ENCODE results near the gene CXCR6. TPM values are rescaled to one million over a fixed set of nuclear protein-coding genes. Genes with fewer than 3 reads are reported as not detected.

The CXCR6 gene
- total RNA-seq, 2 donors from 2014 or later: 1.0 to 1.6 TPM

DNA sequence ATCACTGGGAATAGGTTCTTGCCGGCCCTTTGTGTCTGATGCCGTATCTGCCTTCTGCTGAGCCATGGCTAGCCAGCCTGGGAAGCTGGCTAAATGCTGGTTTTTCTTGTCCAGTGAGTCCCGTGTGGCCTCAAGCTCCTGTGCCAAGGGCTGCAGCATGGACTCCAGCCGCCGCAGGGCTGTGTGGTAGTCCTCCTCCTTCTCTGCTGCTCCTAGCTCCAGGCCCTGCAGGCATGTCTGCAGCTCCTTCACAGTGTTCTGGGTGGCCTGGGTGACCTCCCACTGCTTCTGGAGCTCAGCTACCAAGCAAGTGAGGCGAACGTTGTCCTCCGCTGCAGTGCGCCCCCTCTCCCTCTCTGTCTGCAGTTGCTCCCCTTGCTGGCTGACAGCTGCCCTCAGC lies 24.9 kb downstream of the CXCR6 start:
- DNase-seq: no peak
- H3K9me3 ChIP-seq: no peaks in the 10 kb centered on the region
- no peak overlapping the region for H3K9ac ChIP-seq (ENCODE audit: low read depth in 2 of 2, low read length in 2 of 2)
- no peaks in the 10 kb centered on the region for H3K4me1 ChIP-seq
- peaks cover 24% of the 10 kb centered on the region for H3K36me3 ChIP-seq
- H3K27ac ChIP-seq: no peak overlapping the region
- H3K4me3 ChIP-seq: no peak overlapping the region
- intact Hi-C loops (cut with DNase I): no loop called here
- no peak for TF ChIP-seq CTCF (IDR thresholded peaks at IDR 0.05)
- H3K27me3 ChIP-seq: no peaks in the 10 kb centered on the region

DNA sequence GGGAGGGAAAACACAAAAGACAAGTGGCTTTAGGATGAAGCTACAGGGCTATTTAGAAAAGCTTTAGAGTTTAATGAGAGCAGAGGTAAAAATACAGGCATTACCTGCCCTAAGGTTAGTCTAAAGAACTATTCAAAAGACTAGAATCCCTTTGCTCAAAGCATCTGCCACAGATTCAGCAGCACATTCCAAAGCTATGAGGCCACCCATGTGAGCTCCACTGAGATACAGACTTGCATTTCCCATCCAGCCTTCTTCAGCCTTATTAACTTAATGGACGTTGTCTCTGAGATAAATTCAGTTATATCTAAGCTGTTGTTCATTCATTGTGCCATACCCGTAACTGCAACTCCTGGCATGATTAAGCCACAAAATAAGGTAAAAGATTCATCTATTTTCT lies 25.4 kb downstream of the CXCR6 start:
- H3K4me3 ChIP-seq: no peak overlapping the region
- TF ChIP-seq CTCF (IDR thresholded peaks at IDR 0.05): no peak
- DNase-seq: no peak
- H3K4me1 ChIP-seq: no peaks in the 10 kb centered on the region
- intact Hi-C loops (cut with DNase I): no loop called here
- no peaks in the 10 kb centered on the region for H3K27me3 ChIP-seq
- no peak overlapping the region for H3K27ac ChIP-seq
- H3K9ac ChIP-seq (ENCODE audit: low read depth in 2 of 2, low read length in 2 of 2): no peak overlapping the region
- H3K9me3 ChIP-seq: no peaks in the 10 kb centered on the region
- peaks cover 24% of the 10 kb centered on the region for H3K36me3 ChIP-seq

- no peak overlapping the region for H3K27ac ChIP-seq
- H3K4me3 ChIP-seq: no peak overlapping the region
- no peak for TF ChIP-seq CTCF (IDR thresholded peaks at IDR 0.05)
- peaks cover 23% of the 10 kb centered on the region for H3K36me3 ChIP-seq
- no peaks in the 10 kb centered on the region for H3K9me3 ChIP-seq
- intact Hi-C loops (cut with DNase I): no loop called here
- no peak overlapping the region for H3K9ac ChIP-seq (ENCODE audit: low read depth in 2 of 2, low read length in 2 of 2)
- no peaks in the 10 kb centered on the region for H3K4me1 ChIP-seq
- DNase-seq: no peak
- H3K27me3 ChIP-seq: no peaks in the 10 kb centered on the region
Observed at GRCh38 chr3:45969116-45969515, 25.9 kb downstream of the CXCR6 start.

DNA sequence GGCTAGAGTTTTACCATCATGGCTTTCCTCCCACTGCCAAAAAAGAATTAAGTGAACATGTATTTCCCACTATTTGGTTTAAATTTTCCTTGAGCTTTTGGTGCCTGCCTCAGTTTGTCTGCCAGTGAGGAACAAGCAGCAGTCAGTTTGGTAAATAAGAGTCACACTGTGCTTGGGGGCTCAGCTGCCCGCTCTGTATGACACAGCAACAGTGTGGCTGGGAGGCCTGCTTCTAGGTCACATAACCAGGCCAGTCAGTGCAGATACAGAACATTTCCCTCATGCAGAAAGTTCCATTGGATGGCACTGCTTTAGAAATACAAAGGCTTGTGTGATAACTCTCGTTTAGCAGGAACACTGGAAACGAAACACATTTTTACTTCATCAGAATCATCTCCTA lies 26.7 kb downstream of the CXCR6 start:
- no peak overlapping the region for H3K4me3 ChIP-seq
- no peaks in the 10 kb centered on the region for H3K9me3 ChIP-seq
- H3K27ac ChIP-seq: no peak overlapping the region
- H3K36me3 ChIP-seq: peaks cover 15% of the 10 kb centered on the region
- no peaks in the 10 kb centered on the region for H3K4me1 ChIP-seq
- H3K9ac ChIP-seq (ENCODE audit: low read depth in 2 of 2, low read length in 2 of 2): no peak overlapping the region
- no peak for DNase-seq
- TF ChIP-seq CTCF (IDR thresholded peaks at IDR 0.05): no peak
- intact Hi-C loops (cut with DNase I): no loop called here
- H3K27me3 ChIP-seq: no peaks in the 10 kb centered on the region

- H3K27ac ChIP-seq: peak overlapping the region; percentile 30
- H3K4me3 ChIP-seq: no peak overlapping the region
- H3K27me3 ChIP-seq: no peaks in the 10 kb centered on the region
- no peak for TF ChIP-seq CTCF (IDR thresholded peaks at IDR 0.05)
- peaks cover 4% of the 10 kb centered on the region for H3K36me3 ChIP-seq
- DNase-seq: no peak
- intact Hi-C loops (cut with DNase I): no loop called here
- no peak overlapping the region for H3K9ac ChIP-seq (ENCODE audit: low read depth in 2 of 2, low read length in 2 of 2)
- peaks cover 6% of the 10 kb centered on the region for H3K4me1 ChIP-seq
- no peaks in the 10 kb centered on the region for H3K9me3 ChIP-seq
Observed at GRCh38 chr3:45972534-45973402, 29.5 kb downstream of the CXCR6 start.

All from colonic mucosa (tissue), 4 donors.